Parathyroid adenoma (tissue), 2 donors: ENCODE results near the gene ITPKC.

Source experiments
- H2AFZ ChIP-seq: fragments of 300-600 bp; sonication (generic); one replicate; pipeline ENCODE4 v1.7.0; 2017; ENCODE audit warnings: antibody characterized with exemption, mild to moderate bottlenecking
- H3K27ac ChIP-seq: fragments of 300-600 bp; sonication (generic); one replicate; pipeline ENCODE4 v1.7.0; 2017
- H3K27me3 ChIP-seq: fragments of 300-600 bp; sonication (generic); one replicate; pipeline ENCODE4 v1.7.0; 2017; ENCODE audit warnings: low read length; ENCODE audit not compliant: control insufficient read depth, insufficient read depth
- H3K36me3 ChIP-seq: fragments of 300-600 bp; sonication (generic); one replicate; pipeline ENCODE4 v1.7.0; 2017; ENCODE audit warnings: low read length; ENCODE audit not compliant: control insufficient read depth, insufficient read depth
- H3K4me1 ChIP-seq: fragments of 300-600 bp; sonication (generic); one replicate; pipeline ENCODE4 v1.7.0; 2017; ENCODE audit warnings: control low read depth
- H3K4me2 ChIP-seq: fragments of 300-600 bp; sonication (generic); one replicate; pipeline ENCODE4 v1.7.0; 2017; ENCODE audit warnings: low read length
- H3K4me3 ChIP-seq: fragments of 300-600 bp; sonication (generic); one replicate; pipeline ENCODE4 v1.7.0; 2017; ENCODE audit warnings: low read depth, low read length
- H3K79me2 ChIP-seq: fragments of 300-600 bp; sonication (generic); one replicate; pipeline ENCODE4 v1.7.0; 2017; ENCODE audit warnings: control low read depth
- H3K9ac ChIP-seq: fragments of 300-600 bp; sonication (generic); one replicate; pipeline ENCODE4 v1.7.0; 2017; ENCODE audit warnings: mild to moderate bottlenecking
- H3K9me3 ChIP-seq: fragments of 300-600 bp; sonication (generic); one replicate; pipeline ENCODE4 v1.7.0; 2017; ENCODE audit warnings: low read length; ENCODE audit not compliant: control insufficient read depth
- CTCF ChIP-seq: fragments of 300-600 bp; sonication (generic); IDR thresholded peaks from one replicate; pipeline ENCODE4 v1.7.0; 2017; ENCODE audit warnings: antibody characterized with exemption, mild to moderate bottlenecking
- donor health status: primary hyperparathyroidism.

Gene ITPKC

GRCh38 chr19:40744554-40745401 lies 27.9 kb downstream of the ITPKC start:
- H3K9me3 ChIP-seq: no peaks in the 10 kb centered on the region
- H3K36me3 ChIP-seq: no peaks in the 10 kb centered on the region
- H3K4me3 ChIP-seq: no peak overlapping the region
- no peak overlapping the region for H3K27ac ChIP-seq
- no peaks in the 10 kb centered on the region for H3K27me3 ChIP-seq
- peak overlapping the region; percentile 54 for H2AFZ ChIP-seq
- H3K79me2 ChIP-seq: no peaks in the 10 kb centered on the region
- H3K9ac ChIP-seq: no peak overlapping the region
- H3K4me1 ChIP-seq: peaks cover 10% of the 10 kb centered on the region
- H3K4me2 ChIP-seq: no peak overlapping the region
- peak; percentile 12 for TF ChIP-seq CTCF

GRCh38 chr19:40745402-40745780 lies 28.5 kb downstream of the ITPKC start:
- H3K9ac ChIP-seq: no peak overlapping the region
- H3K4me3 ChIP-seq: no peak overlapping the region
- no peaks in the 10 kb centered on the region for H3K79me2 ChIP-seq
- H3K27ac ChIP-seq: no peak overlapping the region
- no peak overlapping the region for H2AFZ ChIP-seq
- H3K9me3 ChIP-seq: no peaks in the 10 kb centered on the region
- peaks cover 13% of the 10 kb centered on the region for H3K4me1 ChIP-seq
- no peaks in the 10 kb centered on the region for H3K27me3 ChIP-seq
- H3K36me3 ChIP-seq: no peaks in the 10 kb centered on the region
- TF ChIP-seq CTCF: no peak
- H3K4me2 ChIP-seq: no peak overlapping the region

- Histone ChIP-seq H3K4me1 (peaks cover 13% of the 10 kb centered on the region), H3K27ac (no peak overlapping the region)
Observed at GRCh38 chr19:40747536-40747935, 30.6 kb downstream of the ITPKC start.

GRCh38 chr19:40750058-40750873 lies 33.4 kb downstream of the ITPKC start, which contains the start of gene ACTMAP:
Gene ACTMAP, minus strand, starts transcription at chr19:40750477. Its CDS starts 674 bp downstream, at chr19:40749803.
- no peaks in the 10 kb centered on the region for H3K27me3 ChIP-seq
- peak within 1 kb of the TSS; percentile 99 for H3K4me2 ChIP-seq
- H3K4me1 ChIP-seq: peaks cover 11% of the 10 kb centered on the region
- peak within 1 kb of the TSS; percentile 94 for H3K27ac ChIP-seq
- peak within 1 kb of the TSS; percentile 87 for H2AFZ ChIP-seq
- H3K36me3 ChIP-seq: no peaks in the 10 kb centered on the region
- no peak for TF ChIP-seq CTCF
- H3K9me3 ChIP-seq: no peaks in the 10 kb centered on the region
- H3K79me2 ChIP-seq: peaks cover 26% of the 10 kb centered on the region
- H3K9ac ChIP-seq: peak within 1 kb of the TSS; percentile 42
- peak within 1 kb of the TSS; percentile 98 for H3K4me3 ChIP-seq

More at GRCh38 chr19:40747536-40747935, 30.6 kb downstream of the ITPKC start:
- H3K9me3 ChIP-seq: no peaks in the 10 kb centered on the region
- H3K4me2 ChIP-seq: no peak overlapping the region
- no peaks in the 10 kb centered on the region for H3K27me3 ChIP-seq
- no peak for TF ChIP-seq CTCF
- H3K36me3 ChIP-seq: no peaks in the 10 kb centered on the region
- H3K9ac ChIP-seq: no peak overlapping the region
- H2AFZ ChIP-seq: no peak overlapping the region
- peaks cover 11% of the 10 kb centered on the region for H3K79me2 ChIP-seq
- no peak overlapping the region for H3K4me3 ChIP-seq
